ENCODE measurements around the gene ARID3C. TPM values are rescaled to one million over a fixed set of nuclear protein-coding genes. Genes with fewer than 3 reads are reported as not detected.

The ARID3C gene
- total and polyA plus RNA-seq, 2 donors (not counting 1 experiment from before 2014, with no cell fraction given) = 0.17 TPM; not detected in 1

GRCh38 chr9:34612788-34613390 lies 16.0 kb downstream of the ARID3C start:
- Histone ChIP-seq H3K9ac (ENCODE audit: insufficient read depth, low read length) (no peak overlapping the region), H3K4me3 (replicated peaks in 1 of 4; ENCODE audit: control extremely low read depth in 1 of 4, insufficient read depth in 1 of 4, low read depth in 3 of 4, low read length in 4 of 4) (peak overlapping the region; percentile 21 to 93 (median 76)), H3K4me2 (ENCODE audit: extremely low read depth, insufficient read depth, low read length) (peak overlapping the region; percentile 79), H2AFZ (ENCODE audit: low read length) (peak overlapping the region; percentile 70), H3K36me3 (ENCODE audit: control insufficient read depth, insufficient read depth, low read length) (peaks cover 18% of the 10 kb centered on the region), H4K20me1 (ENCODE audit: control insufficient read depth, extremely low read depth, insufficient read depth, low read length) (no peaks in the 10 kb centered on the region), H3K4me1 (ENCODE audit: control insufficient read depth, extremely low read depth, insufficient read depth, low read length) (peaks cover 7% of the 10 kb centered on the region), H3K79me2 (ENCODE audit: control insufficient read depth, insufficient read depth, low read length) (no peaks in the 10 kb centered on the region), H3K27ac (ENCODE audit: insufficient read depth, low read length) (peak overlapping the region; percentile 17), H3K27me3 (ENCODE audit: control insufficient read depth, insufficient read depth, low read length) (no peaks in the 10 kb centered on the region), H3K9me3 (ENCODE audit: control insufficient read depth, insufficient read depth, low read depth, low read length) (no peaks in the 10 kb centered on the region)
- peak; percentile 54 to 72 for DNase-seq (ENCODE audit: low read depth in 2 of 2)
- peak; percentile 73 to 90 for TF ChIP-seq CTCF (conservative IDR thresholded peaks at IDR 0.05 in 1 of 2, IDR thresholded peaks at IDR 0.05 in 1 of 2; ENCODE audit: low read depth in 1 of 2, low read length in 2 of 2)
- no peak for TF ChIP-seq EZH2 (IDR thresholded peaks at IDR 0.05; ENCODE audit: low read length, missing control alignments)

- H3K4me1 ChIP-seq (ENCODE audit: control insufficient read depth, extremely low read depth, insufficient read depth, low read length) = peaks cover 7% of the 10 kb centered on the region
- peak within 1 kb of the TSS; percentile 87 for H3K4me2 ChIP-seq (ENCODE audit: extremely low read depth, insufficient read depth, low read length)
- peak within 1 kb of the TSS; percentile 91 for H2AFZ ChIP-seq (ENCODE audit: low read length)
- no peaks in the 10 kb centered on the region for H3K79me2 ChIP-seq (ENCODE audit: control insufficient read depth, insufficient read depth, low read length)
- H3K4me3 ChIP-seq (replicated peaks in 1 of 4; ENCODE audit: control extremely low read depth in 1 of 4, insufficient read depth in 1 of 4, low read depth in 3 of 4, low read length in 4 of 4) = peak within 1 kb of the TSS; percentile 85 to 93 (median 86)
- H3K27me3 ChIP-seq (ENCODE audit: control insufficient read depth, insufficient read depth, low read length) = no peaks in the 10 kb centered on the region
- no peaks in the 10 kb centered on the region for H3K9me3 ChIP-seq (ENCODE audit: control insufficient read depth, insufficient read depth, low read depth, low read length)
- peak within 1 kb of the TSS; percentile 86 for H3K9ac ChIP-seq (ENCODE audit: insufficient read depth, low read length)
- DNase-seq (ENCODE audit: low read depth in 2 of 2) = peak; percentile 77 to 79
- TF ChIP-seq CTCF (conservative IDR thresholded peaks at IDR 0.05 in 1 of 2, IDR thresholded peaks at IDR 0.05 in 1 of 2; ENCODE audit: low read depth in 1 of 2, low read length in 2 of 2) = no peak
- no peak for TF ChIP-seq EZH2 (IDR thresholded peaks at IDR 0.05; ENCODE audit: low read length, missing control alignments)
- peaks cover 14% of the 10 kb centered on the region for H3K36me3 ChIP-seq (ENCODE audit: control insufficient read depth, insufficient read depth, low read length)
- H4K20me1 ChIP-seq (ENCODE audit: control insufficient read depth, extremely low read depth, insufficient read depth, low read length) = no peaks in the 10 kb centered on the region
- H3K27ac ChIP-seq (ENCODE audit: insufficient read depth, low read length) = peak within 1 kb of the TSS; percentile 84
Measured at GRCh38 chr9:34611811-34612787, 16.8 kb downstream of the ARID3C start, which contains the start of gene RPP25L. Gene RPP25L (minus strand): TSS chr9:34612097. CDS start chr9:34611296, 801 bp downstream.

GRCh38 chr9:34611251-34611810 lies 17.5 kb downstream of the ARID3C start:
- Histone ChIP-seq H4K20me1 (ENCODE audit: control insufficient read depth, extremely low read depth, insufficient read depth, low read length) (no peaks in the 10 kb centered on the region), H3K4me2 (ENCODE audit: extremely low read depth, insufficient read depth, low read length) (peak overlapping the region; percentile 87), H3K4me1 (ENCODE audit: control insufficient read depth, extremely low read depth, insufficient read depth, low read length) (peaks cover 7% of the 10 kb centered on the region), H2AFZ (ENCODE audit: low read length) (peak overlapping the region; percentile 68), H3K79me2 (ENCODE audit: control insufficient read depth, insufficient read depth, low read length) (no peaks in the 10 kb centered on the region), H3K27ac (ENCODE audit: insufficient read depth, low read length) (peak overlapping the region; percentile 84), H3K9me3 (ENCODE audit: control insufficient read depth, insufficient read depth, low read depth, low read length) (no peaks in the 10 kb centered on the region), H3K9ac (ENCODE audit: insufficient read depth, low read length) (peak overlapping the region; percentile 86), H3K4me3 (replicated peaks in 1 of 4; ENCODE audit: control extremely low read depth in 1 of 4, insufficient read depth in 1 of 4, low read depth in 3 of 4, low read length in 4 of 4) (peak overlapping the region; percentile 85 to 93 (median 86)), H3K36me3 (ENCODE audit: control insufficient read depth, insufficient read depth, low read length) (peaks cover 11% of the 10 kb centered on the region), H3K27me3 (ENCODE audit: control insufficient read depth, insufficient read depth, low read length) (no peaks in the 10 kb centered on the region)
- DNase-seq (ENCODE audit: low read depth in 2 of 2) = peak in 1 of 2 donors; percentile 22
- TF ChIP-seq EZH2 (IDR thresholded peaks at IDR 0.05; ENCODE audit: low read length, missing control alignments) (no peak), CTCF (conservative IDR thresholded peaks at IDR 0.05 in 1 of 2, IDR thresholded peaks at IDR 0.05 in 1 of 2; ENCODE audit: low read depth in 1 of 2, low read length in 2 of 2) (no peak)
